ENCODE data around the gene PCDHGA11.
A peak's percentile ranks its signal among the peaks of the same experiment; 100 is the strongest.
"Not testable (repeated sequence)": the region's sequence is repeated elsewhere in the genome, so short reads cannot be mapped to it uniquely, and the experiment has no call there.

Gene PCDHGA11

GRCh38 chr5:141399555-141400258 lies 21.1 kb upstream of the PCDHGA11 start:
- DNase-seq: no peak

- no peak for DNase-seq
Observed at GRCh38 chr5:141402553-141403243, 18.2 kb upstream of the PCDHGA11 start, which contains the start of gene PCDHGA9. TSS of gene PCDHGA9 (plus strand) at chr5:141402778. CDS start at chr5:141402953, 175 bp downstream.

GRCh38 chr5:141403387-141403786 lies 17.5 kb upstream of the PCDHGA11 start:
- no peak for DNase-seq

GRCh38 chr5:141407790-141408505 lies 12.9 kb upstream of the PCDHGA11 start, which contains the start of gene PCDHGB6:
TSS of gene PCDHGB6 (plus strand) at chr5:141408021. CDS start at chr5:141408203, 182 bp downstream.
- DNase-seq: not testable (repeated sequence)

- no peak for DNase-seq
Observed at GRCh38 chr5:141409598-141410306, 11.1 kb upstream of the PCDHGA11 start.

GRCh38 chr5:141411575-141411974 lies 9.3 kb upstream of the PCDHGA11 start:
- DNase-seq: no peak

- peak; percentile 18 for DNase-seq
Observed at GRCh38 chr5:141412854-141413539, 7.9 kb upstream of the PCDHGA11 start, which contains the start of gene PCDHGA10. TSS of gene PCDHGA10 (plus strand) at chr5:141412987. CDS start at chr5:141413176, 189 bp downstream.

GRCh38 chr5:141413540-141414069 lies 7.2 kb upstream of the PCDHGA11 start:
- no peak for DNase-seq

- DNase-seq: not testable (repeated sequence)
Observed at GRCh38 chr5:141414548-141415274, 6.1 kb upstream of the PCDHGA11 start.

GRCh38 chr5:141415275-141415618 lies 5.6 kb upstream of the PCDHGA11 start:
- DNase-seq: not testable (repeated sequence)

- peak; percentile 21 for DNase-seq
Observed at GRCh38 chr5:141417494-141418172, 3.2 kb upstream of the PCDHGA11 start, which contains the start of gene PCDHGB7. TSS of gene PCDHGB7 (plus strand) at chr5:141417677. CDS start at chr5:141417860, 183 bp downstream.

GRCh38 chr5:141419074-141419880 lies 1.6 kb upstream of the PCDHGA11 start:
- no peak for DNase-seq

GRCh38 chr5:141421489-141421855 lies 621 bp downstream of the PCDHGA11 start:
- DNase-seq: no peak

- DNase-seq: no peak
Observed at GRCh38 chr5:141422742-141423291, 2.0 kb downstream of the PCDHGA11 start.

- DNase-seq: no peak
Observed at GRCh38 chr5:141427783-141428426, 7.1 kb downstream of the PCDHGA11 start.

GRCh38 chr5:141430332-141431113 lies 9.7 kb downstream of the PCDHGA11 start, which contains the start of gene PCDHGA12:
TSS of gene PCDHGA12 (plus strand) at chr5:141430507. CDS start at chr5:141430760, 253 bp downstream.
- peak; percentile 78 for DNase-seq

- DNase-seq: no peak
Observed at GRCh38 chr5:141431286-141431685, 10.4 kb downstream of the PCDHGA11 start.

- DNase-seq: not testable (repeated sequence)
Observed at GRCh38 chr5:141432308-141432707, 11.5 kb downstream of the PCDHGA11 start.
